Measurements from ENCODE around the gene TMSB10.

DNA sequence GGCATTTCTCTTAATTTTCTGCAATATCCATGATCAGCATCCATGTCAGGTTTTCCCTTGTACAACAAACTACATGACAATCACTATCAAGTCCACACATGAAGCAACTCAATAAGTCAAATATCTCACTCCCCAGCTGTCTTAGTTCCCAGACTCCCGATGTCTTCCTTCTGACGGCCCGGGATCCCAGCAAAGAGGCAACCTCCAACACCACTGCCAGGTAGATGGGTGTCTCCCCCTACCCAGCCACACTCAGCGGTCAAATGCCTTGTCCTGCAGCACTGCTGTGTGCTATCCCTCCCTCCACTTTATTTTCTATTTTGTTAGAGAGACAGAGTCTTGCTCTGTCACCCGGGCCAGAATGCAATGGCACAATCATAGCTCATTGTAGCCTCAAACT, 47.9 kb upstream of the TMSB10 start:
- TF ChIP-seq, protein P1, sequence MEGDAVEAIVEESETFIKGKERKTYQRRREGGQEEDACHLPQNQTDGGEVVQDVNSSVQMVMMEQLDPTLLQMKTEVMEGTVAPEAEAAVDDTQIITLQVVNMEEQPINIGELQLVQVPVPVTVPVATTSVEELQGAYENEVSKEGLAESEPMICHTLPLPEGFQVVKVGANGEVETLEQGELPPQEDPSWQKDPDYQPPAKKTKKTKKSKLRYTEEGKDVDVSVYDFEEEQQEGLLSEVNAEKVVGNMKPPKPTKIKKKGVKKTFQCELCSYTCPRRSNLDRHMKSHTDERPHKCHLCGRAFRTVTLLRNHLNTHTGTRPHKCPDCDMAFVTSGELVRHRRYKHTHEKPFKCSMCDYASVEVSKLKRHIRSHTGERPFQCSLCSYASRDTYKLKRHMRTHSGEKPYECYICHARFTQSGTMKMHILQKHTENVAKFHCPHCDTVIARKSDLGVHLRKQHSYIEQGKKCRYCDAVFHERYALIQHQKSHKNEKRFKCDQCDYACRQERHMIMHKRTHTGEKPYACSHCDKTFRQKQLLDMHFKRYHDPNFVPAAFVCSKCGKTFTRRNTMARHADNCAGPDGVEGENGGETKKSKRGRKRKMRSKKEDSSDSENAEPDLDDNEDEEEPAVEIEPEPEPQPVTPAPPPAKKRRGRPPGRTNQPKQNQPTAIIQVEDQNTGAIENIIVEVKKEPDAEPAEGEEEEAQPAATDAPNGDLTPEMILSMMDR (IDR thresholded peaks at IDR 0.05), result no peak
- no peak for TF ChIP-seq PREB (CRISPR knock-in tag; IDR thresholded peaks at IDR 0.05; ENCODE audit: borderline replicate concordance)
- no peak for TF ChIP-seq JUN (CRISPR knock-in tag; IDR thresholded peaks at IDR 0.05)
- TF ChIP-seq STAT6 (CRISPR knock-in tag; conservative IDR thresholded peaks at IDR 0.05; ENCODE audit: low read depth), result no peak
- no peak for TF ChIP-seq FOXJ3 (CRISPR knock-in tag; IDR thresholded peaks at IDR 0.05; ENCODE audit: borderline replicate concordance)
- TF ChIP-seq NFYB (CRISPR knock-in tag; conservative IDR thresholded peaks at IDR 0.05; ENCODE audit: low read depth), result no peak
- TF ChIP-seq ESRRA (CRISPR knock-in tag; IDR thresholded peaks at IDR 0.05; ENCODE audit: borderline replicate concordance), result no peak
- no peak for TF ChIP-seq ATF6 (CRISPR knock-in tag; IDR thresholded peaks at IDR 0.05)
- TF ChIP-seq GTF2I (CRISPR knock-in tag; conservative IDR thresholded peaks at IDR 0.05), result no peak
